ENCODE data around the gene MBNL2. TPM values are rescaled to one million over a fixed set of nuclear protein-coding genes. Genes with fewer than 3 reads are reported as not detected.

The MBNL2 gene
- total RNA-seq, 1 donor = 59.8 TPM

DNA sequence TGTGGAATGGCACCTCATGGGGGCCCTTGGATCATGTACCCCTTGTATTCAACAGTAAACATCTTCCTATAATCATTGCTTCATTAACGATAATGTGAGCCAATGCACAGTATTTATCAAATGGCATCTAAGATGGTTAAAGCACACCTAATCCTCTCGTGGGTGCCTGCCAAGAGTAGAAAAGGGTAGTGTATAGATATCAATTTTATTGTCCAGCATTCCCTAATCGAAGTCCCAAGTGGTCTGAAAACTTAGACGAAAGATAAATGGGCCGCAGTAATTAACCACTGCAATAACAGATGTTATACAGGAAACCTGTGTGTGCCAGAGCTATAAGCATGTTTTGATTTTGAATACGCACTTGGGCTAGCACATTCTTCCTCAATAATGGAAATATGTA is 667 bp upstream of the MBNL2 start:
- Histone ChIP-seq H3K9me3 (ENCODE audit: low read depth, low read length) (no peaks in the 10 kb centered on the region), H3K27me3 (ENCODE audit: insufficient read depth, low read length) (no peaks in the 10 kb centered on the region), H3K4me3 (ENCODE audit: low read length) (no peak overlapping the region), H3K4me1 (ENCODE audit: insufficient read depth, low read length) (peaks cover 30% of the 10 kb centered on the region)

- Histone ChIP-seq H3K27me3 (ENCODE audit: insufficient read depth, low read length) (no peaks in the 10 kb centered on the region), H3K4me3 (ENCODE audit: low read length) (peak overlapping the region; percentile 74), H3K4me1 (ENCODE audit: insufficient read depth, low read length) (peaks cover 46% of the 10 kb centered on the region), H3K9me3 (ENCODE audit: low read depth, low read length) (no peaks in the 10 kb centered on the region)
Measured at GRCh38 chr13:97223037-97223710, 1.0 kb downstream of the MBNL2 start.

DNA sequence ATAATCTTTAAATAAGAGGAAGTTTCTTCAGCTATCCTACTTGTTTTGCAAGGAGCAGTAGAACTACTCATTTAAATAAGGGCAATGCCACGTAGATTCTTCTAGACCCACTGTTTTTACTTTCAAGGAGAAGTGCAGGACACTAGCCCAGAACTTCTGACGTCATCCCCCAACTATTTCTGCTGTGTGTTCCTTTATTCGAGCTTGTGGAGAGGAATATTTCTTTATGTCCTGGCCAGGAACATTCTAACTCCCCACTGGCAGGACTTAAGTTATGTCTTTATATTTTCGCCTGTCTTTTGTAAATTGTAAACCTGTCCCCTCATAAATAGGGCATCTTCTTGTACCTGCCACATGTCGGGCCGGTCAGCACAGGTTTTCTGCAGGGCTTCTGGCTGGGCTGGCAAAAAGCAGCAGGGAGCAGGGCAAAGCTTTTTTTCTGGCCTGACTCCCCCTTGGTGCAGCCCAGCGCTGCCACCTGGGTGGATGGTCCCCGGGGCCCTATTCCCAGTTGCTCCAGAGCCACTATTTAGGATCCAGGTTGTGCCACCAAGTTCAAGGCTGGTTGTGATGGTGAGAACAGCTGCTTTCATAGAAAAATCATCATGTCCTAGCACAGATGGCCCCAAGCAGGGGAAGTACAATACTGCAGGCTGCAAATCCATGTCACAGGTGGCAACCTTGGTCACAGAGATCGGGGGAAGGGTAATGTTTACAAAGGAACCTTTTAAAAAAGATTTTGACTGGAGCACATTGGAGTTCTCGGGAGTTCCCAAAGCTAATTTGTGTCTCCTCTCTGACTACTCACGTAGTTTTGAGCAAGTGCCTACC is 1.8 kb downstream of the MBNL2 start:
- Histone ChIP-seq H3K9me3 (ENCODE audit: low read depth, low read length) (no peaks in the 10 kb centered on the region), H3K4me1 (ENCODE audit: insufficient read depth, low read length) (peaks cover 46% of the 10 kb centered on the region), H3K4me3 (ENCODE audit: low read length) (peak overlapping the region; percentile 74), H3K27me3 (ENCODE audit: insufficient read depth, low read length) (no peaks in the 10 kb centered on the region)

- Histone ChIP-seq H3K4me3 (ENCODE audit: low read length) (peak overlapping the region; percentile 74), H3K9me3 (ENCODE audit: low read depth, low read length) (no peaks in the 10 kb centered on the region), H3K4me1 (ENCODE audit: insufficient read depth, low read length) (peaks cover 46% of the 10 kb centered on the region), H3K27me3 (ENCODE audit: insufficient read depth, low read length) (no peaks in the 10 kb centered on the region)
Measured at GRCh38 chr13:97224544-97225300, 2.6 kb downstream of the MBNL2 start.

GRCh38 chr13:97225533-97225932 is 3.4 kb downstream of the MBNL2 start:
- Histone ChIP-seq H3K27me3 (ENCODE audit: insufficient read depth, low read length) (no peaks in the 10 kb centered on the region), H3K4me3 (ENCODE audit: low read length) (no peak overlapping the region), H3K9me3 (ENCODE audit: low read depth, low read length) (no peaks in the 10 kb centered on the region), H3K4me1 (ENCODE audit: insufficient read depth, low read length) (peaks cover 46% of the 10 kb centered on the region)

- Histone ChIP-seq H3K4me3 (ENCODE audit: low read length) (no peak overlapping the region), H3K9me3 (ENCODE audit: low read depth, low read length) (no peaks in the 10 kb centered on the region), H3K4me1 (ENCODE audit: insufficient read depth, low read length) (peaks cover 46% of the 10 kb centered on the region), H3K27me3 (ENCODE audit: insufficient read depth, low read length) (no peaks in the 10 kb centered on the region)
Measured at GRCh38 chr13:97226013-97226412, 3.9 kb downstream of the MBNL2 start.

GRCh38 chr13:97226788-97227627 is 4.9 kb downstream of the MBNL2 start:
- Histone ChIP-seq H3K4me3 (ENCODE audit: low read length) (no peak overlapping the region), H3K27me3 (ENCODE audit: insufficient read depth, low read length) (no peaks in the 10 kb centered on the region), H3K4me1 (ENCODE audit: insufficient read depth, low read length) (peaks cover 42% of the 10 kb centered on the region), H3K9me3 (ENCODE audit: low read depth, low read length) (no peaks in the 10 kb centered on the region)

GRCh38 chr13:97228850-97229521 is 6.9 kb downstream of the MBNL2 start:
- peaks cover 39% of the 10 kb centered on the region for H3K4me1 ChIP-seq (ENCODE audit: insufficient read depth, low read length)

DNA sequence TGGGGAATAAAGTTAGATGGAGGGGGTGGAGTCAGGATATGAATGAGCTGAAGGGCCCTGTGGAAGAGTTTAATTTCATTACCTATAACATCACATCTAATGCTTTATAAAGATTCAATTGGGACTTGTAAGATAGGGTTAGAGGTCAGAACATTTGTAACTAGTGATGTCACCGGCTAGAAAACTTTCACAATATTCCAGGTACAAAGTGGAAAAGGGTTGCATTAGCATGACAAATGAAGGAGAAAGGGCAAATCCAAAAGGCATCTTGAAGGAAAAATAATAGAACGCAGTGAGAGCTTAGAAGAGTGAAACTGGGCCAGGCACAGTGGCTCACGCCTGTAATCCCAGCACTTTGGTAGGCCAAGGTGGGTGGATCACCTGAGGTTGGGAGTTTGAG is 7.6 kb downstream of the MBNL2 start:
- Histone ChIP-seq H3K27me3 (ENCODE audit: insufficient read depth, low read length) (no peaks in the 10 kb centered on the region), H3K9me3 (ENCODE audit: low read depth, low read length) (no peaks in the 10 kb centered on the region), H3K4me1 (ENCODE audit: insufficient read depth, low read length) (peaks cover 33% of the 10 kb centered on the region), H3K4me3 (ENCODE audit: low read length) (no peak overlapping the region)

More at GRCh38 chr13:97228850-97229521, 6.9 kb downstream of the MBNL2 start:
- H3K4me3 ChIP-seq (ENCODE audit: low read length) = no peak overlapping the region
- no peaks in the 10 kb centered on the region for H3K27me3 ChIP-seq (ENCODE audit: insufficient read depth, low read length)
- no peaks in the 10 kb centered on the region for H3K9me3 ChIP-seq (ENCODE audit: low read depth, low read length)

DNA sequence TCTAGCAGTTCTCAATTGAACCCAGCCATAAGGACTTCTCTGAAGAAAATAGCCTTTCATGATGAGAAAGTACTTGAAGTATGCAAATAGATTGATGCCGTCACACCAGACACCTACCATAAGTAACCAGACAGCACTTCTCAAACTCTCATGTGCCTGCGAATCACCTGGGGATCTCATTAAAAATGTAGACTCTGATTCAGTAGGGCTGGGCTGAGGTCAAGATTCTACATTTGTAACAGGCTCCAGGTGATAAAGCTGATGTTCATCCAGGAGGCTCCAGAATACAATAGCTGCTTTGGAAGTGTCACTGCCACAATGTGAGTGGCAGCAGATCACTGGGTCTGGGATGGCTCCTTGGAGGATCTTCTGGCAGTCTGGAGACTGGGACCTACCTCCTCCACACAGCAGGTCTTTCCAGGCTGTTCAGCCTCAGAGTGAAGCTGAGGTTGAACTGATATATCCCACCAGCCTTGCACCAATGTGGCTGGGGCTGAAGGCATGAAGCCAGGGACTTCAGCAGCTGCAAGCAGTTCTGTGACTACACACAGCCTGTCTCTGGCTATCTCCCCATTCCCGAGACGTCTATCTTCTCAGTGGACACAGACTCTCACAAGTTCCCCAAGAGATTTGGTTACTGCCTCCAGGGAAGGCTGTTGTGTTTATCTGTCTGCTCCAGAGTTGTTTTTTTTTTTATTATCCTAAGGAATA is 9.1 kb downstream of the MBNL2 start:
- H3K4me1 ChIP-seq (ENCODE audit: insufficient read depth, low read length) = peaks cover 18% of the 10 kb centered on the region
- no peak overlapping the region for H3K4me3 ChIP-seq (ENCODE audit: low read length)
- no peaks in the 10 kb centered on the region for H3K27me3 ChIP-seq (ENCODE audit: insufficient read depth, low read length)
- no peaks in the 10 kb centered on the region for H3K9me3 ChIP-seq (ENCODE audit: low read depth, low read length)

DNA sequence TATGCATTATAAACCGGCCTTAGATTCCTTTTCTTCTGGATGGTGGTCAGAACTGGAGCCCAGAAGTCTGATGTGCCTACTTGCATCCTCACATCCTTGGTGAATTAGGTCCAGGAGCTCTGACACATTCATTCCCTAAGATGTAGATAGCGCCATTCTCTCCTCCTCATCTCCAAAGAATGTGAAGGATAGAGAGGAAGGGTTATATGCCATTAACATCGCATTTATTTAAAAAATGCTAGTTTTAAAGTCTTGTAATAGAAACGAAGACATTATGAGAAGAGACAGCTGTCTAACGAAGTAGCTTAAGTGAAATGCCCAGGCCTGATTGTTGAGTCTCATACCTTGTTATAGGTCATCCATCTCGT is 9.7 kb downstream of the MBNL2 start:
- no peaks in the 10 kb centered on the region for H3K9me3 ChIP-seq (ENCODE audit: low read depth, low read length)
- no peaks in the 10 kb centered on the region for H3K27me3 ChIP-seq (ENCODE audit: insufficient read depth, low read length)
- peaks cover 13% of the 10 kb centered on the region for H3K4me1 ChIP-seq (ENCODE audit: insufficient read depth, low read length)

DNA sequence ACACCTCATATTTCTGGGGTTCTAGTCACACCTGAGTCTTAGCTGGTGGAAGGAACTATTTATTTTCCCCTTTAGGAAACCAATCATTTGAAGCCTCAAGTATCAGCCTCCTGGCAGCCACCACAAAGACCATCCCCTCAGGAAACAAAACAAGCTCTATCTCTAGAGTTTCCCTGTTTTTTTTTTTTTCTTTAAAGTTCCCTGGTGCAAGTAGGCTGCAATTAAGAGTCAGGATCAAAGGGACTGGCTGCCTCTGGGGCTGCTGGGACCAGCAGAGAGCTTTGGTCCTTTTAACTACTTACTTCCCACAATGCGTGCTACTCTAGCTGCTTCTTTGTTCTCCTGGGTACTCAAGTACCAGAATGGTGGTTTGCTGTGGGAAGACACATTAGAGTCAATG is 11.4 kb downstream of the MBNL2 start:
- no peaks in the 10 kb centered on the region for H3K27me3 ChIP-seq (ENCODE audit: insufficient read depth, low read length)
- peaks cover 7% of the 10 kb centered on the region for H3K4me1 ChIP-seq (ENCODE audit: insufficient read depth, low read length)
- H3K9me3 ChIP-seq (ENCODE audit: low read depth, low read length) = no peaks in the 10 kb centered on the region
- no peak overlapping the region for H3K4me3 ChIP-seq (ENCODE audit: low read length)

More for the DNA sequence above, 9.7 kb downstream of the MBNL2 start:
- no peak overlapping the region for H3K4me3 ChIP-seq (ENCODE audit: low read length)

- Histone ChIP-seq H3K27me3 (ENCODE audit: insufficient read depth, low read length) (no peaks in the 10 kb centered on the region), H3K4me3 (ENCODE audit: low read length) (no peak overlapping the region), H3K9me3 (ENCODE audit: low read depth, low read length) (no peaks in the 10 kb centered on the region), H3K4me1 (ENCODE audit: insufficient read depth, low read length) (peaks cover 7% of the 10 kb centered on the region)
Measured at GRCh38 chr13:97234236-97234635, 12.1 kb downstream of the MBNL2 start.

Data from mononuclear cell (primary cell).